ENCODE data around the gene ADAM11. TPM values are rescaled to one million over a fixed set of nuclear protein-coding genes. Genes with fewer than 3 reads are reported as not detected.
A peak's percentile ranks its signal among the peaks of the same experiment; 100 is the strongest.

ADAM11 gene
- total and polyA plus RNA-seq, 12 donors, result 0.05 to 0.80 (median 0.32) TPM; not detected in 2

- no peaks in the 10 kb centered on the region for H3K4me1 ChIP-seq (replicated peaks in 1 of 2)
- DNase-seq, result no peak
- no peak overlapping the region for H3K27ac ChIP-seq
- H3K9me3 ChIP-seq (replicated peaks in 1 of 3), result no peaks in the 10 kb centered on the region
- H3K36me3 ChIP-seq (replicated peaks in 1 of 2), result no peaks in the 10 kb centered on the region
- no peak overlapping the region for H3K4me3 ChIP-seq
- no peaks in the 10 kb centered on the region for H3K27me3 ChIP-seq
- TF ChIP-seq POLR2A (IDR thresholded peaks at IDR 0.05) (no peak), CTCF (IDR thresholded peaks at IDR 0.05) (no peak)
- intact Hi-C loops (cut with DNase I), result no loop called here
- 85 to 92% (median 88%) methylated on average over 11 of the region's 11 CpGs for WGBS, 4 donors
These were observed 39.0 kb downstream of the ADAM11 start for GRCh38 chr17:44797802-44798201.

GRCh38 chr17:44798356-44798755 is 39.6 kb downstream of the ADAM11 start:
- TF ChIP-seq POLR2A (IDR thresholded peaks at IDR 0.05), result no peak
- Histone ChIP-seq H3K27me3 (no peaks in the 10 kb centered on the region), H3K4me1 (replicated peaks in 1 of 2) (no peaks in the 10 kb centered on the region), H3K9me3 (replicated peaks in 1 of 3) (no peaks in the 10 kb centered on the region), H3K27ac (no peak overlapping the region), H3K36me3 (replicated peaks in 1 of 2) (no peaks in the 10 kb centered on the region), H3K4me3 (no peak overlapping the region)
- intact Hi-C loops (cut with DNase I), result no loop called here
- 73 to 82% (median 81%) methylated on average over 2 of the region's 2 CpGs for WGBS, 4 donors
- DNase-seq, result no peak

GRCh38 chr17:44801880-44802279 is 43.1 kb downstream of the ADAM11 start:
- H3K9me3 ChIP-seq (replicated peaks in 1 of 3), result no peaks in the 10 kb centered on the region
- TF ChIP-seq POLR2A (IDR thresholded peaks at IDR 0.05) (no peak), CTCF (IDR thresholded peaks at IDR 0.05) (no peak)
- no peak overlapping the region for H3K27ac ChIP-seq
- DNase-seq, result peak in 1 of 7 donors; percentile 23
- 89 to 94% (median 92%) methylated on average over 5 of the region's 5 CpGs for WGBS, 4 donors
- no peak overlapping the region for H3K4me3 ChIP-seq
- intact Hi-C loops (cut with DNase I), result no loop called here
- no peaks in the 10 kb centered on the region for H3K36me3 ChIP-seq (replicated peaks in 1 of 2)
- H3K4me1 ChIP-seq (replicated peaks in 1 of 2), result no peaks in the 10 kb centered on the region
- peaks cover 4% of the 10 kb centered on the region for H3K27me3 ChIP-seq

- Histone ChIP-seq H3K36me3 (replicated peaks in 1 of 2) (no peaks in the 10 kb centered on the region), H3K4me1 (replicated peaks in 1 of 2) (no peaks in the 10 kb centered on the region), H3K9me3 (replicated peaks in 1 of 3) (no peaks in the 10 kb centered on the region), H3K27ac (no peak overlapping the region), H3K27me3 (peaks cover 4% of the 10 kb centered on the region), H3K4me3 (no peak overlapping the region)
- no peak for DNase-seq
- TF ChIP-seq CTCF (IDR thresholded peaks at IDR 0.05) (no peak), POLR2A (IDR thresholded peaks at IDR 0.05) (no peak)
- 86 to 93% (median 89%) methylated on average over 8 to 10 of the region's 10 CpGs for WGBS, 4 donors
- intact Hi-C loops (cut with DNase I), result no loop called here
These were observed 45.7 kb downstream of the ADAM11 start for GRCh38 chr17:44804302-44805089.

All from adrenal gland (tissue), 12 donors.